ENCODE measurements around the gene SPPL2B. TPM values are rescaled to one million over a fixed set of nuclear protein-coding genes. Genes with fewer than 3 reads are reported as not detected.

The SPPL2B gene
- total and polyA plus RNA-seq, 4 donors: 9.5 to 34.6 (median 21.4) TPM

DNA sequence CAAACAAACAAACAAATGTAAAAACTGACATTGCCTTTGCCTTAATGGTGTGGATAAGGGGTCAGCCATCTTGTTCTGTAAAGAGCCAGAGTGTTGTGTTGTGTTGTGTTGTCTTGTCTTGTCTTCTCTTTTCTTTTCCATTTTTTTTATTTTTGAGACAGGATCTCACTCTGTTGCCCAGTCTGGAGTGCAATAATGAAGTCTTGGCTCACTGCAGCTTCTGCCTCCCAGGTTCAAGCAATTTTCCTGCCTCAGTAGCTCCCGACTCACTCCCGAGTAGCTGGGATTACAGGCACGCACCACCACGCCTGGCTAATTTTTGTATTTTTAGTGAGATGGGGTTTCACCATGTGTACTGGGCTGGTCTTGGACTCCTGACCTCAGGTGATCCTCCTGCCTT is 71.1 kb downstream of the SPPL2B start (continued):
- TF ChIP-seq, protein P1, sequence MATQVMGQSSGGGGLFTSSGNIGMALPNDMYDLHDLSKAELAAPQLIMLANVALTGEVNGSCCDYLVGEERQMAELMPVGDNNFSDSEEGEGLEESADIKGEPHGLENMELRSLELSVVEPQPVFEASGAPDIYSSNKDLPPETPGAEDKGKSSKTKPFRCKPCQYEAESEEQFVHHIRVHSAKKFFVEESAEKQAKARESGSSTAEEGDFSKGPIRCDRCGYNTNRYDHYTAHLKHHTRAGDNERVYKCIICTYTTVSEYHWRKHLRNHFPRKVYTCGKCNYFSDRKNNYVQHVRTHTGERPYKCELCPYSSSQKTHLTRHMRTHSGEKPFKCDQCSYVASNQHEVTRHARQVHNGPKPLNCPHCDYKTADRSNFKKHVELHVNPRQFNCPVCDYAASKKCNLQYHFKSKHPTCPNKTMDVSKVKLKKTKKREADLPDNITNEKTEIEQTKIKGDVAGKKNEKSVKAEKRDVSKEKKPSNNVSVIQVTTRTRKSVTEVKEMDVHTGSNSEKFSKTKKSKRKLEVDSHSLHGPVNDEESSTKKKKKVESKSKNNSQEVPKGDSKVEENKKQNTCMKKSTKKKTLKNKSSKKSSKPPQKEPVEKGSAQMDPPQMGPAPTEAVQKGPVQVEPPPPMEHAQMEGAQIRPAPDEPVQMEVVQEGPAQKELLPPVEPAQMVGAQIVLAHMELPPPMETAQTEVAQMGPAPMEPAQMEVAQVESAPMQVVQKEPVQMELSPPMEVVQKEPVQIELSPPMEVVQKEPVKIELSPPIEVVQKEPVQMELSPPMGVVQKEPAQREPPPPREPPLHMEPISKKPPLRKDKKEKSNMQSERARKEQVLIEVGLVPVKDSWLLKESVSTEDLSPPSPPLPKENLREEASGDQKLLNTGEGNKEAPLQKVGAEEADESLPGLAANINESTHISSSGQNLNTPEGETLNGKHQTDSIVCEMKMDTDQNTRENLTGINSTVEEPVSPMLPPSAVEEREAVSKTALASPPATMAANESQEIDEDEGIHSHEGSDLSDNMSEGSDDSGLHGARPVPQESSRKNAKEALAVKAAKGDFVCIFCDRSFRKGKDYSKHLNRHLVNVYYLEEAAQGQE (IDR thresholded peaks at IDR 0.05): no peak
- TF ChIP-seq, protein P2, sequence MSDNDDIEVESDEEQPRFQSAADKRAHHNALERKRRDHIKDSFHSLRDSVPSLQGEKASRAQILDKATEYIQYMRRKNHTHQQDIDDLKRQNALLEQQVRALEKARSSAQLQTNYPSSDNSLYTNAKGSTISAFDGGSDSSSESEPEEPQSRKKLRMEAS (IDR thresholded peaks at IDR 0.05): no peak
- TF ChIP-seq FOXA1 (IDR thresholded peaks at IDR 0.05): no peak
- TF ChIP-seq FOXA2 (IDR thresholded peaks at IDR 0.05): no peak
- TF ChIP-seq, protein P3, sequence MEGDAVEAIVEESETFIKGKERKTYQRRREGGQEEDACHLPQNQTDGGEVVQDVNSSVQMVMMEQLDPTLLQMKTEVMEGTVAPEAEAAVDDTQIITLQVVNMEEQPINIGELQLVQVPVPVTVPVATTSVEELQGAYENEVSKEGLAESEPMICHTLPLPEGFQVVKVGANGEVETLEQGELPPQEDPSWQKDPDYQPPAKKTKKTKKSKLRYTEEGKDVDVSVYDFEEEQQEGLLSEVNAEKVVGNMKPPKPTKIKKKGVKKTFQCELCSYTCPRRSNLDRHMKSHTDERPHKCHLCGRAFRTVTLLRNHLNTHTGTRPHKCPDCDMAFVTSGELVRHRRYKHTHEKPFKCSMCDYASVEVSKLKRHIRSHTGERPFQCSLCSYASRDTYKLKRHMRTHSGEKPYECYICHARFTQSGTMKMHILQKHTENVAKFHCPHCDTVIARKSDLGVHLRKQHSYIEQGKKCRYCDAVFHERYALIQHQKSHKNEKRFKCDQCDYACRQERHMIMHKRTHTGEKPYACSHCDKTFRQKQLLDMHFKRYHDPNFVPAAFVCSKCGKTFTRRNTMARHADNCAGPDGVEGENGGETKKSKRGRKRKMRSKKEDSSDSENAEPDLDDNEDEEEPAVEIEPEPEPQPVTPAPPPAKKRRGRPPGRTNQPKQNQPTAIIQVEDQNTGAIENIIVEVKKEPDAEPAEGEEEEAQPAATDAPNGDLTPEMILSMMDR (IDR thresholded peaks at IDR 0.05; ENCODE audit: low read depth, low read length, missing input control): no peak

Other genes starting within 250 kb of the SPPL2B start
- gene MOB3A, start 232.4 kb upstream of the SPPL2B start, total RNA-seq: 1 to 10 TPM; 7.9 to 8.7 TPM
- 1 to 10 TPM; 3.4 to 5.2 TPM for gene MOB3A, start 232.4 kb upstream of the SPPL2B start, polyA plus RNA-seq
- 1 to 10 TPM; 1.2 TPM for gene IZUMO4, start 231.8 kb upstream of the SPPL2B start, total RNA-seq
- gene IZUMO4, start 231.8 kb upstream of the SPPL2B start, polyA plus RNA-seq: 1 to 10 TPM; 1.3 to 1.4 TPM
- 10 to 100 TPM; 42.6 to 76.6 TPM for gene AP3D1, start 177.1 kb upstream of the SPPL2B start, total RNA-seq
- gene AP3D1, start 177.1 kb upstream of the SPPL2B start, polyA plus RNA-seq: 10 to 100 TPM; 21.7 to 79.8 TPM
- gene DOT1L, start 164.8 kb upstream of the SPPL2B start, total RNA-seq: 1 to 10 TPM; 6.7 to 9.9 TPM
- gene DOT1L, start 164.8 kb upstream of the SPPL2B start, polyA plus RNA-seq: 1 to 10 TPM; 3.4 to 6.9 TPM
- 10 to 100 TPM; 22.2 to 44.5 TPM for gene PLEKHJ1, start 92.4 kb upstream of the SPPL2B start, total RNA-seq
- gene PLEKHJ1, start 92.4 kb upstream of the SPPL2B start, polyA plus RNA-seq: 10 to 100 TPM; 36.5 to 37.4 TPM
- gene SF3A2, start 91.9 kb upstream of the SPPL2B start, total RNA-seq: 10 to 100 TPM; 12.9 to 32.0 TPM
- gene SF3A2, start 91.9 kb upstream of the SPPL2B start, polyA plus RNA-seq: 10 to 100 TPM in 1 of 2 donors, 1 to 10 TPM in 1; 2.2 to 13.5 TPM
- under 1 TPM; 0.47 to 0.59 TPM for gene AMH, start 79.4 kb upstream of the SPPL2B start, total RNA-seq
- gene AMH, start 79.4 kb upstream of the SPPL2B start, polyA plus RNA-seq: under 1 TPM in 1 of 2 donors, not detected in 1; 0.08 TPM
- gene JSRP1, start 72.3 kb upstream of the SPPL2B start, total RNA-seq: under 1 TPM in 1 of 2 donors, not detected in 1; 0.25 TPM
- gene JSRP1, start 72.3 kb upstream of the SPPL2B start, polyA plus RNA-seq: under 1 TPM; 0.39 to 0.45 TPM
- under 1 TPM; 0.09 to 0.67 TPM for gene PEAK3, start 46.5 kb upstream of the SPPL2B start, total RNA-seq
- under 1 TPM; 0.21 to 0.42 TPM for gene PEAK3, start 46.5 kb upstream of the SPPL2B start, polyA plus RNA-seq
- under 1 TPM; 0.05 to 0.08 TPM for gene LINGO3, start 20.5 kb upstream of the SPPL2B start, total RNA-seq
- under 1 TPM; 0.02 to 0.08 TPM for gene LINGO3, start 20.5 kb upstream of the SPPL2B start, polyA plus RNA-seq
- gene LSM7, start 98 bp upstream of the SPPL2B start, total RNA-seq: 10 to 100 TPM; 23.6 to 37.9 TPM
- gene LSM7, start 98 bp upstream of the SPPL2B start, polyA plus RNA-seq: 10 to 100 TPM; 39.0 to 59.9 TPM
- gene TMPRSS9, start 31.6 kb downstream of the SPPL2B start, total RNA-seq: 10 to 100 TPM in 1 of 2 donors, 1 to 10 TPM in 1; 2.5 to 24.8 TPM
- under 1 TPM; 0.39 to 0.50 TPM for gene TMPRSS9, start 31.6 kb downstream of the SPPL2B start, polyA plus RNA-seq
- gene TIMM13, start 98.9 kb downstream of the SPPL2B start, total RNA-seq: 10 to 100 TPM; 21.6 to 28.0 TPM
- 100 to 1,000 TPM in 1 of 2 donors, 10 to 100 TPM in 1; 58.8 to 137 TPM for gene TIMM13, start 98.9 kb downstream of the SPPL2B start, polyA plus RNA-seq
- gene LMNB2, start 128.3 kb downstream of the SPPL2B start, total RNA-seq: 10 to 100 TPM in 1 of 2 donors, 1 to 10 TPM in 1; 5.6 to 38.5 TPM
- 1 to 10 TPM in 1 of 2 donors, under 1 TPM in 1; 0.97 to 6.2 TPM for gene LMNB2, start 128.3 kb downstream of the SPPL2B start, polyA plus RNA-seq
- 10 to 100 TPM; 11.6 to 81.3 TPM for gene GADD45B, start 147.4 kb downstream of the SPPL2B start, total RNA-seq
- gene GADD45B, start 147.4 kb downstream of the SPPL2B start, polyA plus RNA-seq: 10 to 100 TPM; 83.4 to 86.3 TPM

Data from liver (tissue), 5 donors.